ENCODE results near the gene TKFC. TPM values are rescaled to one million over a fixed set of nuclear protein-coding genes. Genes with fewer than 3 reads are reported as not detected.

Gene TKFC
- total RNA-seq, 4 donors from 2014 or later = 9.4 to 15.1 (median 13.4) TPM

Other genes starting within 250 kb of the TKFC start
- under 1 TPM; 0.31 to 0.62 (median 0.44) TPM for gene CD5, start 230.7 kb upstream of the TKFC start, total RNA-seq
- 10 to 100 TPM; 19.1 to 41.9 (median 25.5) TPM for gene VPS37C, start 171.8 kb upstream of the TKFC start, total RNA-seq
- under 1 TPM in 1 of 4 donors, not detected in 3; 0.81 TPM for gene PGA3, start 129.7 kb upstream of the TKFC start, total RNA-seq
- 1 to 10 TPM in 2 of 4 donors, not detected in 2; 1.2 to 8.8 TPM for gene PGA4, start 110.9 kb upstream of the TKFC start, total RNA-seq
- gene PGA5, start 92.1 kb upstream of the TKFC start, total RNA-seq = under 1 TPM in 1 of 4 donors, not detected in 3; 0.54 TPM
- gene VWCE, start 37.9 kb upstream of the TKFC start, total RNA-seq = 1 to 10 TPM in 1 of 4 donors, under 1 TPM in 2, not detected in 1; 0.78 to 1.0 (median 0.94) TPM
- gene DDB1, start 123 bp upstream of the TKFC start, total RNA-seq = 100 to 1,000 TPM; 139 to 159 (median 140) TPM
- gene CYB561A3, start 28.7 kb downstream of the TKFC start, total RNA-seq = 10 to 100 TPM; 23.3 to 44.0 (median 33.4) TPM
- gene TMEM138, start 29.1 kb downstream of the TKFC start, total RNA-seq = 10 to 100 TPM; 18.3 to 37.0 (median 21.7) TPM
- gene TMEM216, start 59.4 kb downstream of the TKFC start, total RNA-seq = 1 to 10 TPM; 8.9 to 9.4 (median 9.0) TPM
- 10 to 100 TPM; 36.6 to 50.4 (median 43.7) TPM for gene CPSF7, start 96.7 kb downstream of the TKFC start, total RNA-seq
- gene SDHAF2, start 96.9 kb downstream of the TKFC start, total RNA-seq = 10 to 100 TPM; 32.5 to 71.1 (median 48.3) TPM
- gene LRRC10B, start 175.5 kb downstream of the TKFC start, total RNA-seq = 1 to 10 TPM in 2 of 4 donors, under 1 TPM in 2; 0.45 to 1.4 (median 1.1) TPM
- 1 to 10 TPM; 1.8 to 3.7 (median 3.1) TPM for gene SYT7, start 247.8 kb downstream of the TKFC start, total RNA-seq